Stimulated activated naive B cell treated with anti-CD40 and anti-IgM and Interleukin-4, amounts not matched to agents 10 μg/mL and 1 μg/mL and 100 μg/mL, for 72 hours (primary cell): ENCODE measurements around the gene MEIOB.
"Not testable (repeated sequence)": the region's sequence is repeated elsewhere in the genome, so short reads cannot be mapped to it uniquely, and the experiment has no call there.

Source experiments
- ATAC-seq, 2 donors: fragments of 150-1000 bp; cut with Tn5 transposase; replicated peaks; 2 replicates each; pipeline ENCODE4 v1.10.0; 2021; ENCODE audit warnings: moderate library complexity in 1 of 2
- DNase-seq: peaks from one replicate; pipeline ENCODE4 v3.0.0; 2021
- H3K27ac Mint-ChIP-seq: one replicate; pipeline ENCODE4 v1.8.0; 2022; ENCODE audit warnings: mild to moderate bottlenecking, mixed read lengths
- H3K27me3 Mint-ChIP-seq, 2 donors: one replicate each; pipeline ENCODE4 v1.8.0; 2022; ENCODE audit warnings: mixed read lengths in 2 of 2
- H3K36me3 Mint-ChIP-seq, 2 donors: one replicate each; pipeline ENCODE4 v1.8.0; 2022; ENCODE audit warnings: mixed read lengths in 2 of 2, mild to moderate bottlenecking in 1 of 2
- H3K4me1 Mint-ChIP-seq, 2 donors: one replicate each; pipeline ENCODE4 v1.8.0; 2022; ENCODE audit warnings: mixed read lengths in 2 of 2, mild to moderate bottlenecking in 1 of 2
- H3K4me3 Mint-ChIP-seq, 2 donors: one replicate each; pipeline ENCODE4 v1.8.0; 2022; ENCODE audit warnings: mild to moderate bottlenecking in 2 of 2, mixed read lengths in 2 of 2, moderate library complexity in 1 of 2
- H3K9me3 Mint-ChIP-seq, 2 donors: one replicate each; pipeline ENCODE4 v1.8.0; 2022; ENCODE audit warnings: mixed read lengths in 2 of 2, mild to moderate bottlenecking in 1 of 2

Gene MEIOB

GRCh38 chr16:1810106-1810505 is 61.9 kb downstream of the MEIOB start:
- no peak overlapping the region for H3K4me3 Mint-ChIP-seq
- DNase-seq (no peak), ATAC-seq (no peak)
- peaks cover 0 to 6% of the 10 kb centered on the region in 2 donors for H3K4me1 Mint-ChIP-seq
- H3K36me3 Mint-ChIP-seq = peaks cover 24 to 41% of the 10 kb centered on the region in 2 donors
- H3K27ac Mint-ChIP-seq = no peak overlapping the region
- no peaks in the 10 kb centered on the region for H3K9me3 Mint-ChIP-seq
- H3K27me3 Mint-ChIP-seq = no peaks in the 10 kb centered on the region

- Mint-ChIP-seq H3K27ac (no peak overlapping the region), H3K36me3 (peaks cover 26 to 45% of the 10 kb centered on the region in 2 donors), H3K4me1 (peaks cover 0 to 6% of the 10 kb centered on the region in 2 donors), H3K27me3 (no peaks in the 10 kb centered on the region), H3K9me3 (no peaks in the 10 kb centered on the region), H3K4me3 (no peak overlapping the region)
- DNase-seq (no peak), ATAC-seq (no peak)
Measured at GRCh38 chr16:1809281-1809801, 62.6 kb downstream of the MEIOB start.

DNA sequence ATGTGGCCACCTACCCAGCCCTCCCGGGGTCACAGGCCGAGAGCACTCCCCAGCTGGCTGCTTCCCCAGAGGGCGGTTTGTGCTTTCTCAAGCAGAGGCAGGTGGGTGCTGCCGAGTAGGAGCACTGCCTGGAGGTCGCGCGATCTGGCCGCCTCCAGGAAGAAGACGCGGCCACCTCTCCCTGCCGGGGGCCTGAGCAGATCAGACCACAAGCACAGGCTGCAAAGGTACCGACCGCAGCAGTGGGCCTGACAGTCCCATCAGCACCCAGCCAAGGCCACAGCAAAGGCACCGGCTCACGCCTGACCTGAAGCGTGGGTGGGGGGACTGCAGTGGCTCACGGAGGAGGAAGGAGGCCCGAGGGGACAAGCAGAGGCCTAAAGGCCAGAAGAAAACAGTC is 63.3 kb downstream of the MEIOB start:
- H3K4me1 Mint-ChIP-seq = peaks cover 0 to 6% of the 10 kb centered on the region in 2 donors
- ATAC-seq (no peak), DNase-seq (no peak)
- peak overlapping the region; percentile 25 for H3K27ac Mint-ChIP-seq
- no peak overlapping the region for H3K4me3 Mint-ChIP-seq
- no peaks in the 10 kb centered on the region for H3K9me3 Mint-ChIP-seq
- no peaks in the 10 kb centered on the region for H3K27me3 Mint-ChIP-seq
- H3K36me3 Mint-ChIP-seq = peaks cover 26 to 42% of the 10 kb centered on the region in 2 donors

- DNase-seq (no peak), ATAC-seq (no peak)
- H3K36me3 Mint-ChIP-seq = peaks cover 23 to 35% of the 10 kb centered on the region in 2 donors
- no peaks in the 10 kb centered on the region for H3K9me3 Mint-ChIP-seq
- no peak overlapping the region for H3K27ac Mint-ChIP-seq
- H3K27me3 Mint-ChIP-seq = no peaks in the 10 kb centered on the region
- peaks cover 0 to 2% of the 10 kb centered on the region in 2 donors for H3K4me1 Mint-ChIP-seq
- no peak overlapping the region for H3K4me3 Mint-ChIP-seq
Measured at GRCh38 chr16:1807626-1808025, 64.3 kb downstream of the MEIOB start.

GRCh38 chr16:1800701-1801100 is 71.3 kb downstream of the MEIOB start:
- ATAC-seq = no peak

DNA sequence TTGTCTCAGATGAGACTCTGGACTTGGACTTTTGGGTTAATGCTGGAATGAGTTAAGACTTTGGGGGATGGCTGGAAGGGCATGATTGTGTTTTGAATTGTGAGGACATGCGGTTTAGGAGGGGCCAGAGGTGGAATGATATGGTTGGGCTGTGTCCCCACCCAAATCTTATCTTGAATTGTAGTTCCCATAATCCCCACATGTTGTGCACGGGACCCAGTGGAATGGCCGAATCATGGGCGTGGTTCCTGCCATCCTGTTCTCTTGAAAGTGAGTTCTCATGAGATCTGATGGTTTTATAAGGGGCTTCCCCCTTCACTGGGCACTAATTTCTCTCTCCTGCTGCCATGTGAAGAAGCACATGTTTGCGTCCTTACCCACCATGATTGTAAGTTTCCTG is 72.7 kb downstream of the MEIOB start:
- not testable (repeated sequence) for H3K27me3 Mint-ChIP-seq, H3K4me3 Mint-ChIP-seq, H3K27ac Mint-ChIP-seq, DNase-seq, H3K4me1 Mint-ChIP-seq, ATAC-seq
- peaks cover 24 to 27% of the 10 kb centered on the region in 2 donors for H3K36me3 Mint-ChIP-seq
- peaks cover 13 to 14% of the 10 kb centered on the region in 2 donors for H3K9me3 Mint-ChIP-seq

More at GRCh38 chr16:1800701-1801100, 71.3 kb downstream of the MEIOB start:
- no peaks in the 10 kb centered on the region for H3K4me1 Mint-ChIP-seq
- peaks cover 24 to 38% of the 10 kb centered on the region in 2 donors for H3K36me3 Mint-ChIP-seq
- no peak overlapping the region for H3K27ac Mint-ChIP-seq
- H3K4me3 Mint-ChIP-seq = no peak overlapping the region
- DNase-seq = no peak
- H3K27me3 Mint-ChIP-seq = no peaks in the 10 kb centered on the region
- peaks cover 13 to 14% of the 10 kb centered on the region in 2 donors for H3K9me3 Mint-ChIP-seq

DNA sequence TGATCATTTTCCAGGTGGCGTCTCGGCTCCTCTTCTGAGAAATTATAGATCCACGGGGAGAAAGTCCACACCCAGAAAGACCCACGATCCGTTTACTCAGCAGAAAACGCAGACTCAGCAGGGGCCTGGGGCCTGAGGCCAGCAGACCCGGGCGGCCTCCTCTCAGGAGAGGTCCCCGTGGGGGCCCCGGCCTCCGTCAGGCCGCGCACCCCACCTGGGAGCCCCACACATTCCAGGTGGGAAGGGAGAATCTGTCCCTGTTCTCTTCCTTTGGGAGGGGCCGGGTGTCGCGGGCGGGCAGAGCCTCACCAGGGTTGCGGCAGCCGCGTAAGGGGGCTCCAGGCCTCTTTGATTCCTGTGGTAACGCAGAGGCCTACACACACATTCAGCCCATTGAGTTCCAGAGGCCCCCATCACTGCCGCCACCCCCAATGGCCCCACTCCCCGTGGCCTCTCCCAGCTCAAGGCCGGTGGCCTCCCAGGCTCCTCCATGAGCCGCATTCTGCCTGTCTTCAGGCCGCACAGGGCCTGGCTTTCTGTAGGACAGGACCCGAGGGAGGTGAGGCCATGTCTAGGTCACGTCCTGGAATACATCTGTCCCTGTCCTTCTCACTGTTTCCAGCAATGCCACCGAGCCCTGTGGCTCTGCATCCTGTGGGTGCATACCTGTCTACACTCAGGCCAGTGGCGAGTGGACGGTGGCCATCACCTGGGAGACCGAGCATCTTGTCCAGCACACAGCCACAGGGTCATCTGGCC is 76.9 kb downstream of the MEIOB start:
- DNase-seq = no peak
- Mint-ChIP-seq H3K9me3 (peaks cover 9 to 11% of the 10 kb centered on the region in 2 donors), H3K27ac (no peak overlapping the region), H3K4me3 (no peak overlapping the region), H3K4me1 (no peaks in the 10 kb centered on the region), H3K36me3 (peaks cover 25 to 28% of the 10 kb centered on the region in 2 donors), H3K27me3 (no peaks in the 10 kb centered on the region)
- ATAC-seq = no peak

GRCh38 chr16:1794221-1794871 is 77.6 kb downstream of the MEIOB start:
- no peaks in the 10 kb centered on the region for H3K27me3 Mint-ChIP-seq
- H3K4me3 Mint-ChIP-seq = no peak overlapping the region
- H3K4me1 Mint-ChIP-seq = no peaks in the 10 kb centered on the region
- ATAC-seq (no peak), DNase-seq (no peak)
- peaks cover 4 to 9% of the 10 kb centered on the region in 2 donors for H3K9me3 Mint-ChIP-seq
- peaks cover 18 to 22% of the 10 kb centered on the region in 2 donors for H3K36me3 Mint-ChIP-seq
- H3K27ac Mint-ChIP-seq = no peak overlapping the region

GRCh38 chr16:1793578-1794220 is 78.3 kb downstream of the MEIOB start, which contains the start of gene IGFALS:
Gene IGFALS, minus strand, starts transcription at chr16:1793705. Its CDS starts 53 bp downstream, at chr16:1793652.
- no peak within 1 kb of the TSS for H3K27ac Mint-ChIP-seq
- peaks cover 18 to 21% of the 10 kb centered on the region in 2 donors for H3K36me3 Mint-ChIP-seq
- H3K4me3 Mint-ChIP-seq = no peak within 1 kb of the TSS
- ATAC-seq = no peak
- no peaks in the 10 kb centered on the region for H3K27me3 Mint-ChIP-seq
- DNase-seq = no peak
- peaks cover 0 to 5% of the 10 kb centered on the region in 2 donors for H3K9me3 Mint-ChIP-seq
- peaks cover 2 to 4% of the 10 kb centered on the region in 2 donors for H3K4me1 Mint-ChIP-seq

- peaks cover 0 to 4% of the 10 kb centered on the region in 2 donors for H3K9me3 Mint-ChIP-seq
- no peaks in the 10 kb centered on the region for H3K27me3 Mint-ChIP-seq
- no peak for DNase-seq
- no peak for ATAC-seq
- H3K27ac Mint-ChIP-seq = no peak overlapping the region
- H3K4me1 Mint-ChIP-seq = peaks cover 2 to 5% of the 10 kb centered on the region in 2 donors
- no peak overlapping the region for H3K4me3 Mint-ChIP-seq
- peaks cover 17 to 24% of the 10 kb centered on the region in 2 donors for H3K36me3 Mint-ChIP-seq
Measured at GRCh38 chr16:1792836-1793577, 79.0 kb downstream of the MEIOB start.

- ATAC-seq (no peak), DNase-seq (no peak)
- Mint-ChIP-seq H3K4me3 (no peak overlapping the region), H3K9me3 (peaks cover 0 to 3% of the 10 kb centered on the region in 2 donors), H3K27ac (no peak overlapping the region), H3K27me3 (no peaks in the 10 kb centered on the region), H3K36me3 (peaks cover 15 to 24% of the 10 kb centered on the region in 2 donors), H3K4me1 (peaks cover 2 to 5% of the 10 kb centered on the region in 2 donors)
Measured at GRCh38 chr16:1791943-1792812, 79.8 kb downstream of the MEIOB start.

DNA sequence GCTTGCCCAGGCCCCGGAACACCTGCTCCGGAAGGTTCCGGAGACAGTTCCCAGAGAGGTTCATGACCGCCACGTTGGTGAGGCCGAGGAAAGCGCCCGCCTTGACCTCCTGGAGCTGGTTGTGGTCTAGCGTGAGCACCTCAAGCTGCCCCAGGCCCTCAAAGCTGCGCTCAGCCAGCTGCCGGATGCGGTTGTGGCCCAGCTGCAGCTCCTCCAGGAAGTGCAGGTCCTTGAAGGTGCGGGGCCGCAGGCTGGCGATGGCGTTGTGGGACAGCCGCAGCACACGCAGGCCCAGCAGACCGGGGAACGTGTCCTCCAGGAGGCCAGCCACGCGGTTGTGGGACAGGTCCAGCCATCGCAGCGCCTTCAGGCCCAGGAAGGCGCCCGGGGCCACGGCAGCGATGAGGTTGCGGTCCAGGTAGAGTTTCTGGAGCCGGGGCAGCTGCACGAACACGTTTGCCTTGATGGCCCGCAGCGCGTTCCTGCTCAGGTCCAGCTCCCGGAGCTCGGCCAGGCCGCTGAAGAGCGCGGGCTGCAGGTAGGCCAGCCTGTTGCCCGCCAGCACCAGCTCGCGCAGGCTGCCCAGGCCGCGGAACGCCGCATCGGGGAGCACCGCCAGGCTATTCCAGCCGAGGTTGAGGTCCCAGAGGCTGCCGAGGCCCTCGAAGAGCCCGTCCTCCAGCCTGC is 80.6 kb downstream of the MEIOB start:
- peaks cover 2 to 5% of the 10 kb centered on the region in 2 donors for H3K4me1 Mint-ChIP-seq
- ATAC-seq (no peak), DNase-seq (no peak)
- no peaks in the 10 kb centered on the region for H3K9me3 Mint-ChIP-seq
- no peaks in the 10 kb centered on the region for H3K27me3 Mint-ChIP-seq
- no peak overlapping the region for H3K4me3 Mint-ChIP-seq
- peaks cover 10 to 25% of the 10 kb centered on the region in 2 donors for H3K36me3 Mint-ChIP-seq
- no peak overlapping the region for H3K27ac Mint-ChIP-seq
